GM12878 (cell line): ENCODE results near the gene NUBP1. TPM values are rescaled to one million over a fixed set of nuclear protein-coding genes. Genes with fewer than 3 reads are reported as not detected.

Experiments
- CHD1 ChIP-seq: IDR thresholded peaks from 2 replicates; pipeline ENCODE4 v1.6.1; 2012; ENCODE audit warnings: low read depth, low read length, improper control_type of control experiment
- ESRRA ChIP-seq: IDR thresholded peaks from 2 replicates; pipeline ENCODE4 v1.6.1; 2012; ENCODE audit warnings: mild to moderate bottlenecking, low read length, improper control_type of control experiment
- ETV6 ChIP-seq, 2 experiments: fragments of 450-650 bp in 1 of 2; IDR thresholded peaks in 1 of 2; conservative IDR thresholded peaks in 1 of 2; 2 replicates each; pipeline ENCODE4 v1.6.1; 2014; ENCODE audit warnings: antibody characterized with exemption in 1 of 2, borderline replicate concordance in 1 of 2, low read depth in 1 of 2, mild to moderate bottlenecking in 1 of 2, moderate library complexity in 1 of 2
- PML ChIP-seq: IDR thresholded peaks from 2 replicates; pipeline ENCODE4 v1.6.1; 2012; ENCODE audit warnings: low read length, inconsistent platforms
- TCF12 ChIP-seq: IDR thresholded peaks from 2 replicates; pipeline ENCODE4 v1.6.1; 2011; ENCODE audit warnings: low read depth, mild to moderate bottlenecking, low read length
- TCF3 ChIP-seq: IDR thresholded peaks from 2 replicates; pipeline ENCODE4 v1.6.1; 2012; ENCODE audit warnings: low read depth, mild to moderate bottlenecking, low read length, borderline replicate concordance; ENCODE audit not compliant: insufficient read depth
- polyA plus RNA-seq, 11 experiments: library from polyadenylated mRNA; depleted of rRNA in 4 of 11; unstranded in 6 of 11; stranded (reverse) in 5 of 11; fragments of >200 nt; fragmentation: Nextera tagmentation in 4 of 11; fragmentation: Illumina TruSeq in 1 of 11; extraction: Ambion mirVana in 4 of 11; extraction: Trizol in 1 of 11; gene quantifications; 1 replicate in 1 of 11; 2 replicates in 10 of 11; pipeline versions ENCODE4 v1.2.1 to v1.2.3, GENCODE V29; 2011 to 2016; ENCODE audit warnings: inconsistent platforms in 2 of 11, missing spikeins in 2 of 11, low read depth in 1 of 11
- total RNA-seq, 4 experiments: library from RNA; depleted of rRNA in 3 of 4; stranded (reverse); fragments of >200 nt in 3 of 4; fragmentation: Illumina TruSeq in 1 of 4; extraction: Trizol in 1 of 4; gene quantifications; 2 replicates each; pipeline versions ENCODE4 v1.2.1 to v1.2.3, GENCODE V29; 2013 to 2021
- TF ChIP-seq, protein P1 (sequence below): fragments of 450-650 bp; formaldehyde crosslinking; IDR thresholded peaks from 2 replicates; pipeline ENCODE4 v1.4.0; 2022; ENCODE audit warnings: mild to moderate bottlenecking, moderate library complexity
- TF ChIP-seq, protein P2 (sequence below): IDR thresholded peaks from 2 replicates; pipeline ENCODE4 v1.6.1; 2011; ENCODE audit warnings: low read depth, low read length, improper control_type of control experiment, borderline replicate concordance
- TF ChIP-seq, protein P3 (sequence below): fragments of 450-650 bp; IDR thresholded peaks from 2 replicates; pipeline ENCODE4 v1.6.1; 2016; ENCODE audit warnings: mild to moderate bottlenecking

NUBP1 gene
- total and polyA plus RNA-seq, 10 of the 15 experiments (the other 5 are each of a cell fraction or from before 2014, with no cell fraction given) = 31.0 to 74.9 (median 58.3) TPM

DNA sequence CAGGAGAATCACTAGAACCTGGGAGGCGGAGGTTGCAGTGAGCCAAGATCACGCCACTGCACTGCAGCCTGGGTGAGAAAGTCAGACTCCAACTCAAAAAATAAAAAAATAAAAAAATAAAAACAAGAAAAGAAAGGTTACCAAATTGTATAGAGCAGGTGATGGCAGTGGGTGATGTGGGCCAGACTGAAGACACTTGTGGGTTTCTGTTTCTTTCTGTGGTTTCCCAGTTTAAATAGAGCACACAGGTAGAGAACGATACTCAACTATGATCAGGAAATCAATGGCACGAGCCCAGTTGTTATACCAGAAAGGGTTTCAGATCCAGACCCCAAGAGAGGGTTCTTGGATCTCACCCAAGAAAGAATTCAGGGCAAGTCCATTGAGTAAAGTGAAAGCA is 32.6 kb downstream of the NUBP1 start (continued):
- TF ChIP-seq, protein P1, sequence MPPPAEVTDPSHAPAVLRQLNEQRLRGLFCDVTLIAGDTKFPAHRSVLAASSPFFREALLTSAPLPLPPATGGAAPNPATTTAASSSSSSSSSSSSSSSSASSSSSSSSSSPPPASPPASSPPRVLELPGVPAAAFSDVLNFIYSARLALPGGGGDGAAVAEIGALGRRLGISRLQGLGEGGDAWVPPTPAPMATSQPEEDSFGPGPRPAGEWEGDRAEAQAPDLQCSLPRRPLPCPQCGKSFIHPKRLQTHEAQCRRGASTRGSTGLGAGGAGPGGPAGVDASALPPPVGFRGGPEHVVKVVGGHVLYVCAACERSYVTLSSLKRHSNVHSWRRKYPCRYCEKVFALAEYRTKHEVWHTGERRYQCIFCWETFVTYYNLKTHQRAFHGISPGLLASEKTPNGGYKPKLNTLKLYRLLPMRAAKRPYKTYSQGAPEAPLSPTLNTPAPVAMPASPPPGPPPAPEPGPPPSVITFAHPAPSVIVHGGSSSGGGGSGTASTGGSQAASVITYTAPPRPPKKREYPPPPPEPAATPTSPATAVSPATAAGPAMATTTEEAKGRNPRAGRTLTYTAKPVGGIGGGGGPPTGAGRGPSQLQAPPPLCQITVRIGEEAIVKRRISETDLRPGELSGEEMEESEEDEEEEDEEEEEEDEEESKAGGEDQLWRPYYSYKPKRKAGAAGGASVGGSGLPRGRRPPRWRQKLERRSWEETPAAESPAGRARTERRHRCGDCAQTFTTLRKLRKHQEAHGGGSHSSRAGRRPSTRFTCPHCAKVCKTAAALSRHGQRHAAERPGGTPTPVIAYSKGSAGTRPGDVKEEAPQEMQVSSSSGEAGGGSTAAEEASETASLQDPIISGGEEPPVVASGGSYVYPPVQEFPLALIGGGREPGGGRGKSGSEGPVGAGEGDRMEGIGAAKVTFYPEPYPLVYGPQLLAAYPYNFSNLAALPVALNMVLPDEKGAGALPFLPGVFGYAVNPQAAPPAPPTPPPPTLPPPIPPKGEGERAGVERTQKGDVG = no peak
- peak; percentile 74 for TF ChIP-seq TCF12
- TF ChIP-seq PML = peak; percentile 54; the same call in 1 of the 2 replicates
- no peak for TF ChIP-seq CHD1
- TF ChIP-seq, protein P2, sequence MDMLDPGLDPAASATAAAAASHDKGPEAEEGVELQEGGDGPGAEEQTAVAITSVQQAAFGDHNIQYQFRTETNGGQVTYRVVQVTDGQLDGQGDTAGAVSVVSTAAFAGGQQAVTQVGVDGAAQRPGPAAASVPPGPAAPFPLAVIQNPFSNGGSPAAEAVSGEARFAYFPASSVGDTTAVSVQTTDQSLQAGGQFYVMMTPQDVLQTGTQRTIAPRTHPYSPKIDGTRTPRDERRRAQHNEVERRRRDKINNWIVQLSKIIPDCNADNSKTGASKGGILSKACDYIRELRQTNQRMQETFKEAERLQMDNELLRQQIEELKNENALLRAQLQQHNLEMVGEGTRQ = no peak
- no peak for TF ChIP-seq ESRRA
- peak; percentile 61; the same call in 1 of the 2 replicates for TF ChIP-seq TCF3
- peak in 1 of 2 experiments; percentile 57; a peak in 1 of 4 replicates for TF ChIP-seq ETV6 (conservative IDR thresholded peaks at IDR 0.05 in 1 of 2, IDR thresholded peaks at IDR 0.05 in 1 of 2; ENCODE audit: borderline replicate concordance in 1 of 2, low read depth in 1 of 2)
- TF ChIP-seq, protein P3, sequence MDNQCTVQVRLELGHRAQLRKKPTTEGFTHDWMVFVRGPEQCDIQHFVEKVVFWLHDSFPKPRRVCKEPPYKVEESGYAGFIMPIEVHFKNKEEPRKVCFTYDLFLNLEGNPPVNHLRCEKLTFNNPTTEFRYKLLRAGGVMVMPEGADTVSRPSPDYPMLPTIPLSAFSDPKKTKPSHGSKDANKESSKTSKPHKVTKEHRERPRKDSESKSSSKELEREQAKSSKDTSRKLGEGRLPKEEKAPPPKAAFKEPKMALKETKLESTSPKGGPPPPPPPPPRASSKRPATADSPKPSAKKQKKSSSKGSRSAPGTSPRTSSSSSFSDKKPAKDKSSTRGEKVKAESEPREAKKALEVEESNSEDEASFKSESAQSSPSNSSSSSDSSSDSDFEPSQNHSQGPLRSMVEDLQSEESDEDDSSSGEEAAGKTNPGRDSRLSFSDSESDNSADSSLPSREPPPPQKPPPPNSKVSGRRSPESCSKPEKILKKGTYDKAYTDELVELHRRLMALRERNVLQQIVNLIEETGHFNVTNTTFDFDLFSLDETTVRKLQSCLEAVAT = peak; percentile 97
